ENCODE results near the gene CACNA1G.

GRCh38 chr17:50653738-50654137 lies 93.2 kb downstream of the CACNA1G start:
- no peak for TF ChIP-seq ESRRA (CRISPR knock-in tag; IDR thresholded peaks at IDR 0.05; ENCODE audit: borderline replicate concordance)
- no peak for TF ChIP-seq CTCF (IDR thresholded peaks at IDR 0.05)
- TF ChIP-seq ATF1 (CRISPR knock-in tag; IDR thresholded peaks at IDR 0.05) = no peak
- no peak for TF ChIP-seq ATF3 (CRISPR knock-in tag; conservative IDR thresholded peaks at IDR 0.05)
- TF ChIP-seq ZBTB43 (CRISPR knock-in tag; IDR thresholded peaks at IDR 0.05) = no peak
- TF ChIP-seq IRF2 (CRISPR knock-in tag; IDR thresholded peaks at IDR 0.05; ENCODE audit: borderline replicate concordance, low read depth) = no peak
- TF ChIP-seq JUN (CRISPR knock-in tag; IDR thresholded peaks at IDR 0.05) = no peak
- TF ChIP-seq HMGXB4 (CRISPR knock-in tag; IDR thresholded peaks at IDR 0.05) = no peak
- TF ChIP-seq SMAD3 (CRISPR knock-in tag; IDR thresholded peaks at IDR 0.05; ENCODE audit: borderline replicate concordance) = no peak
- TF ChIP-seq SOX15 (CRISPR knock-in tag; IDR thresholded peaks at IDR 0.05) = no peak
- no peak for TF ChIP-seq ZNF281 (CRISPR knock-in tag; IDR thresholded peaks at IDR 0.05)
- TF ChIP-seq ZNF317 (CRISPR knock-in tag; IDR thresholded peaks at IDR 0.05; ENCODE audit: borderline replicate concordance, low read depth) = no peak
- no peak for TF ChIP-seq ZNF512 (CRISPR knock-in tag; IDR thresholded peaks at IDR 0.05; ENCODE audit: borderline replicate concordance)
- no peak for TF ChIP-seq CREB1 (CRISPR knock-in tag; IDR thresholded peaks at IDR 0.05)
